Measurements from ENCODE around the gene CHAT.

CHAT gene

GRCh38 chr10:49664006-49664841, 50.4 kb downstream of the CHAT start:
- no peak for DNase-seq (ENCODE audit: low spot score)
- no peak for TF ChIP-seq CTCF (IDR thresholded peaks at IDR 0.05; ENCODE audit: extremely low read depth, missing control alignments)

GRCh38 chr10:49664842-49665355, 51.1 kb downstream of the CHAT start:
- no peak for TF ChIP-seq CTCF (IDR thresholded peaks at IDR 0.05; ENCODE audit: extremely low read depth, missing control alignments)
- DNase-seq (ENCODE audit: low spot score) = no peak

GRCh38 chr10:49666054-49666615, 52.3 kb downstream of the CHAT start:
- DNase-seq (ENCODE audit: low spot score) = no peak
- no peak for TF ChIP-seq CTCF (IDR thresholded peaks at IDR 0.05; ENCODE audit: extremely low read depth, missing control alignments)

- no peak for TF ChIP-seq CTCF (IDR thresholded peaks at IDR 0.05; ENCODE audit: extremely low read depth, missing control alignments)
- DNase-seq (ENCODE audit: low spot score) = no peak
Measured at GRCh38 chr10:49666685-49667084, 52.8 kb downstream of the CHAT start.

- TF ChIP-seq CTCF (IDR thresholded peaks at IDR 0.05; ENCODE audit: extremely low read depth, missing control alignments) = no peak
- DNase-seq (ENCODE audit: low spot score) = no peak
Measured at GRCh38 chr10:49667991-49668390, 54.2 kb downstream of the CHAT start.

GRCh38 chr10:49668684-49669083, 54.8 kb downstream of the CHAT start:
- TF ChIP-seq CTCF (IDR thresholded peaks at IDR 0.05; ENCODE audit: extremely low read depth, missing control alignments) = no peak
- DNase-seq (ENCODE audit: low spot score) = no peak

- DNase-seq (ENCODE audit: low spot score) = no peak
- TF ChIP-seq CTCF (IDR thresholded peaks at IDR 0.05; ENCODE audit: extremely low read depth, missing control alignments) = no peak
Measured at GRCh38 chr10:49678827-49679479, 65.1 kb downstream of the CHAT start.
